GM13977 (cell line): ENCODE results near the gene HSD11B1L.

Source experiments
- DNase-seq: peaks from one replicate; pipeline ENCODE4 v3.0.0; 2012; ENCODE audit warnings: low spot score
- CTCF ChIP-seq: IDR thresholded peaks from 2 replicates; pipeline ENCODE4 v1.5.1; 2012; ENCODE audit warnings: mild to moderate bottlenecking, control low read depth; ENCODE audit not compliant: insufficient read depth; ENCODE audit errors: extremely low read depth, missing control alignments
- in situ Hi-C: fragments of 300-500 bp; cut with MboI; formaldehyde crosslinking; loops from one replicate; pipeline ENCODE4 v1.12.0; 2022; ENCODE audit warnings: low sequenced_read_pairs, low pct_unique_long_range_greater_than_20kb, mixed read lengths, inconsistent platforms; ENCODE audit not compliant: unreplicated experiment

The HSD11B1L gene

GRCh38 chr19:5641171-5641570, 39.7 kb upstream of the HSD11B1L start:
- in situ Hi-C loops = no loop called here
- no peak for TF ChIP-seq CTCF
- DNase-seq = no peak

GRCh38 chr19:5642204-5642603, 38.6 kb upstream of the HSD11B1L start:
- in situ Hi-C loops = no loop called here
- TF ChIP-seq CTCF = no peak

GRCh38 chr19:5643060-5643459, 37.8 kb upstream of the HSD11B1L start:
- in situ Hi-C loops = no loop called here
- TF ChIP-seq CTCF = no peak
- no peak for DNase-seq

More at GRCh38 chr19:5642204-5642603, 38.6 kb upstream of the HSD11B1L start:
- no peak for DNase-seq

GRCh38 chr19:5644037-5644436, 36.8 kb upstream of the HSD11B1L start:
- no peak for TF ChIP-seq CTCF
- in situ Hi-C loops = no loop called here
- DNase-seq = no peak

GRCh38 chr19:5645409-5645808, 35.4 kb upstream of the HSD11B1L start:
- DNase-seq = no peak
- in situ Hi-C loops = no loop called here
- TF ChIP-seq CTCF = no peak

GRCh38 chr19:5646703-5647102, 34.1 kb upstream of the HSD11B1L start:
- in situ Hi-C loops = no loop called here
- DNase-seq = no peak
- TF ChIP-seq CTCF = no peak

- DNase-seq = no peak
- TF ChIP-seq CTCF = no peak
- in situ Hi-C loops = no loop called here
Observed at GRCh38 chr19:5648464-5648863, 32.4 kb upstream of the HSD11B1L start.
